Mesenchymal stem cell (in vitro differentiated cells and primary cell): Measurements from ENCODE around the gene PRICKLE2.

ENCODE experiments used
- DNase-seq: peaks from one replicate; pipeline ENCODE4 v3.0.0-alpha.2; 2013
- H2AFZ ChIP-seq: one replicate; pipeline ENCODE4 v1.6.1; 2013; ENCODE audit warnings: low read depth, mild to moderate bottlenecking, control low read depth, inconsistent platforms, low read length, moderate library complexity
- H2AK5ac ChIP-seq: 2 replicates; pipeline ENCODE4 v1.6.1; 2013; ENCODE audit warnings: low read length, moderate library complexity, mild to moderate bottlenecking, inconsistent platforms; ENCODE audit not compliant: severe bottlenecking
- H2BK120ac ChIP-seq: one replicate; pipeline ENCODE4 v1.6.1; 2013; ENCODE audit warnings: low read depth, mild to moderate bottlenecking, inconsistent platforms, low read length, moderate library complexity
- H2BK12ac ChIP-seq, 2 experiments: one replicate each; pipeline ENCODE4 v1.6.1; 2013; ENCODE audit warnings: inconsistent platforms in 2 of 2, low read length in 2 of 2, mild to moderate bottlenecking in 2 of 2, moderate library complexity in 2 of 2, control low read depth in 1 of 2
- H2BK15ac ChIP-seq: one replicate; pipeline ENCODE4 v1.6.1; 2013; ENCODE audit warnings: mild to moderate bottlenecking, low read depth, inconsistent platforms; ENCODE audit not compliant: poor library complexity, severe bottlenecking
- H2BK5ac ChIP-seq: 2 replicates; pipeline ENCODE4 v1.6.1; 2013; ENCODE audit warnings: low read depth, mild to moderate bottlenecking, low read length, control low read depth, inconsistent platforms; ENCODE audit not compliant: poor library complexity, severe bottlenecking
- H3K14ac ChIP-seq, 2 experiments: one replicate each; pipeline ENCODE4 v1.6.1; 2013; ENCODE audit warnings: inconsistent platforms in 2 of 2, low read length in 2 of 2, control low read depth in 1 of 2, mild to moderate bottlenecking in 1 of 2, moderate library complexity in 1 of 2
- H3K18ac ChIP-seq, 2 experiments: one replicate each; pipeline ENCODE4 v1.6.1; 2013; ENCODE audit warnings: inconsistent platforms in 2 of 2, low read length in 2 of 2, control low read depth in 1 of 2, low read depth in 1 of 2, mild to moderate bottlenecking in 1 of 2
- H3K23ac ChIP-seq, 2 experiments: one replicate each; pipeline ENCODE4 v1.6.1; 2013; ENCODE audit warnings: inconsistent platforms in 2 of 2, low read length in 2 of 2, mild to moderate bottlenecking in 2 of 2, moderate library complexity in 2 of 2, control low read depth in 1 of 2
- H3K27ac ChIP-seq: 2 replicates; pipeline ENCODE4 v1.5.1; 2013; ENCODE audit warnings: mild to moderate bottlenecking, moderate library complexity, low read length, control low read depth, inconsistent platforms; ENCODE audit not compliant: poor library complexity, severe bottlenecking
- H3K27me3 ChIP-seq, 2 experiments: 2 replicates each; pipeline versions ENCODE4 v1.6.1 to v1.7.0; 2013; ENCODE audit warnings: low read length in 2 of 2, mild to moderate bottlenecking in 2 of 2, moderate library complexity in 2 of 2, control low read depth in 1 of 2, inconsistent platforms in 1 of 2; ENCODE audit not compliant: control insufficient read depth in 1 of 2, insufficient read depth in 1 of 2
- H3K36me3 ChIP-seq, 2 experiments: 2 replicates each; pipeline versions ENCODE4 v1.6.1 to v1.7.0; 2013; ENCODE audit warnings: low read length in 2 of 2, control low read depth in 1 of 2, inconsistent platforms in 1 of 2, low read depth in 1 of 2, mild to moderate bottlenecking in 1 of 2; ENCODE audit not compliant: insufficient read depth in 2 of 2, control insufficient read depth in 1 of 2
- H3K4ac ChIP-seq, 2 experiments: one replicate each; pipeline ENCODE4 v1.6.1; 2013; ENCODE audit warnings: inconsistent platforms in 2 of 2, low read length in 2 of 2, mild to moderate bottlenecking in 2 of 2, moderate library complexity in 2 of 2, control low read depth in 1 of 2, low read depth in 1 of 2
- H3K4me1 ChIP-seq: 2 replicates; pipeline ENCODE4 v1.6.1; 2013; ENCODE audit warnings: low read depth, low read length, control low read depth; ENCODE audit not compliant: control insufficient read depth, insufficient read depth
- H3K4me2 ChIP-seq: 2 replicates; pipeline ENCODE4 v1.6.1; 2013; ENCODE audit warnings: low read length, mild to moderate bottlenecking, inconsistent platforms; ENCODE audit not compliant: poor library complexity, severe bottlenecking
- H3K4me3 ChIP-seq, 2 experiments: 2 replicates each; pipeline versions ENCODE4 v1.5.1 to v1.7.0; 2013; ENCODE audit warnings: low read length in 2 of 2, mild to moderate bottlenecking in 2 of 2, control low read depth in 1 of 2, low read depth in 1 of 2; ENCODE audit not compliant: insufficient read depth in 1 of 2
- H3K79me1 ChIP-seq: replicated peaks from 2 replicates; pipeline ENCODE4 v1.6.1; 2013; ENCODE audit warnings: mild to moderate bottlenecking, control low read depth, low read length, inconsistent platforms; ENCODE audit not compliant: poor library complexity, severe bottlenecking
- H3K9ac ChIP-seq: 2 replicates; pipeline ENCODE4 v1.7.0; 2013; ENCODE audit warnings: mild to moderate bottlenecking, low read length, moderate library complexity
- H3K9me3 ChIP-seq: 2 replicates; pipeline ENCODE4 v1.7.0; 2013; ENCODE audit warnings: mild to moderate bottlenecking, low read length; ENCODE audit not compliant: control insufficient read depth
- H4K8ac ChIP-seq: one replicate; pipeline ENCODE4 v1.6.1; 2013; ENCODE audit warnings: inconsistent platforms, mild to moderate bottlenecking, low read length, moderate library complexity
- H4K91ac ChIP-seq: one replicate; pipeline ENCODE4 v1.6.1; 2013; ENCODE audit warnings: mild to moderate bottlenecking, low read length, inconsistent platforms
- WGBS: methylation state at CpG from one replicate; pipeline ENCODE4 v1.1.7; 2013; ENCODE audit warnings: mixed read lengths; 5-methylcytosine and 5-hydroxymethylcytosine counted together

PRICKLE2 gene

DNA sequence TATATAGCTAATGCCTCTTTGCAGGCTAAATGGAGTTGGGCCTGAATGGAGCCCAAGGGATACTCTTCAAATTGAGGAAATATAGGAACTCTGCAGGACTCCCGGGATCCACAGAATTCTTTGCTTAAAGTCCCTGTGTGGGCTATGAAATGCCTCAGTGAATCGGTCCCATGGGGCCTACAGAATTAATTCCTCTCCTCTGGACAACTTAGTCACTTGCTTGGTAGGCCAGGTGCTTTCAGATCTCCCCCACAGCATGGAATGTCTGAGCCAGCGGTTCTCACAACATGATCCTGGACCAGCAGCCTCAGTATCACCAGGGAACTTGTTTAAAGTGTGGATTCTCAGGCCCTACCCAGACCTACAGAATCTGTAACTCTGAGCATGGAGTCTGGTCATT, 15.1 kb upstream of the PRICKLE2 start:
- Histone ChIP-seq H3K9ac (no peak overlapping the region), H2BK15ac (peak overlapping the region; percentile 57), H3K14ac (no peak overlapping the region), H3K4me3 (no peak overlapping the region), H3K4ac (no peak overlapping the region), H2BK5ac (peak overlapping the region; percentile 98), H3K4me2 (no peak overlapping the region), H3K79me1 (peaks cover 6% of the 10 kb centered on the region), H4K91ac (peak overlapping the region; percentile 21), H3K23ac (no peak overlapping the region), H3K36me3 (peaks cover 16 to 38% of the 10 kb centered on the region in 2 experiments), H3K27ac (peak overlapping the region; percentile 99), H2AFZ (no peak overlapping the region), H2AK5ac (peak overlapping the region; percentile 100), H3K9me3 (peaks cover 8% of the 10 kb centered on the region), H4K8ac (no peak overlapping the region), H2BK120ac (no peak overlapping the region), H2BK12ac (no peak overlapping the region), H3K27me3 (no peaks in the 10 kb centered on the region), H3K18ac (peak overlapping the region in 1 of 2 experiments; percentile 47), H3K4me1 (peaks cover 20% of the 10 kb centered on the region)
- DNase-seq, result no peak
- WGBS, result 64% methylated on average over 3 of the region's 3 CpGs

DNA sequence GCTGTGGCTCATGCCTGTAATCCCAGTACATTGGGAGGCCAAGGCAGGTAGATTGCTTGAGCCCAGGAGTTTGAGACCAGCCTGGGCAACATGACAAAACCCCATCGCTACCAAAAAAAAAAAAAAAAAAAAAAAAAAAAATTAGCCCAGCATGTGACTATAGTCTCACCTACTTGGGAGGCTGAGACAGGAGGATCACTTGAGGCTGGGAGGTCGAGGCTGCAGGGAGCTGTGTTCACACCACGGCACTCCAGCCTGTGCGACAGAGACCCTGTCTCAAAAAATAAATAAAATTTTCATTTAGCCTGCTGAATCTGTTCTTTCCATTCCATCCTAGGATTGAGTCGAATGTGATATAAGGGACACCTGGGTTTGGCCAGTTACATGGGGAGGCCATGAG, 14.6 kb upstream of the PRICKLE2 start:
- peaks cover 8% of the 10 kb centered on the region for H3K79me1 ChIP-seq
- peaks cover 20% of the 10 kb centered on the region for H3K4me1 ChIP-seq
- no peak overlapping the region for H2AFZ ChIP-seq
- no peak overlapping the region for H3K9ac ChIP-seq
- peaks cover 8% of the 10 kb centered on the region for H3K9me3 ChIP-seq
- H3K36me3 ChIP-seq, result peaks cover 17 to 44% of the 10 kb centered on the region in 2 experiments
- peak overlapping the region; percentile 99 for H3K27ac ChIP-seq
- H3K4me2 ChIP-seq, result no peak overlapping the region
- no peaks in the 10 kb centered on the region for H3K27me3 ChIP-seq
- 100% methylated on average over 3 of the region's 5 CpGs for WGBS
- H2AK5ac ChIP-seq, result peak overlapping the region; percentile 100
- H3K18ac ChIP-seq, result no peak overlapping the region
- DNase-seq, result no peak
- H2BK12ac ChIP-seq, result peak overlapping the region in 1 of 2 experiments; percentile 15
- H3K4ac ChIP-seq, result no peak overlapping the region
- no peak overlapping the region for H3K14ac ChIP-seq
- peak overlapping the region; percentile 51 for H4K8ac ChIP-seq
- H3K23ac ChIP-seq, result no peak overlapping the region
- peak overlapping the region; percentile 98 for H2BK5ac ChIP-seq
- no peak overlapping the region for H2BK15ac ChIP-seq
- H4K91ac ChIP-seq, result no peak overlapping the region
- no peak overlapping the region for H2BK120ac ChIP-seq
- H3K4me3 ChIP-seq, result no peak overlapping the region

DNA sequence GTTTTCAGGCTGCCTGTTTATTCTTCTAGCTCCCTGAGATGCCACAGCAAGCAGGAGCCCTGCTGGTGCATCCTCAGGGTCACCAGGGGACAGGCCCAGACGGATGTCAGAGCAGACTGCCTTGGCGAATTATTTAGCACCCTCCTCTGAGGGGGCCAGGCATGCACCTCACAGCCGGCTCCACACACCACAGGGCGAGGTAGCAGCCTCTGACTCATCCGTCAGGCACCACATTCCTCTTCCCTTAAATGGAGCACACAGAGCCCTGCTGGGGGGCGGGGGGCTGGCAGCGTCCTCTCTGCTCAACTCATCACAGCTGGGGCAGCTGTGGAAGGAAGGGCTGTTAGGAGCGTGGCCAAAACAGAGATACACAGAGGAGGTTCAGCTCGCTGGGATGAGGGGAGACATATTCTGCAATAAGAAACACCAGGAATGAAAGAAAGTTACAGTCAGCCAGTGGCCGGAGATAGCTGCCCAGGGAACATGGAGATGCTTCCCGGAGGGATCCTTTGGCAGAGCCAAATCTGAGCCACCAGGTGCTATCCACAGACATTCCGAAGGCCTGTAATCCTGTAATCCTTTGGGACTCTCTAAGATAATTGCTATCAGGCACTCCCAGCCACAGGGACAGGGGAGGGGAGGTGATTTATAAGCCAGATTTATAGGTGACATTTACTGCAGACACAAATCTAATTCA, 13.9 kb upstream of the PRICKLE2 start:
- Histone ChIP-seq H3K9ac (peak overlapping the region; percentile 59), H3K18ac (peak overlapping the region; percentile 34 to 86), H3K4ac (peak overlapping the region in 1 of 2 experiments; percentile 46), H2BK12ac (no peak overlapping the region), H2AK5ac (peak overlapping the region; percentile 99), H3K4me2 (peak overlapping the region; percentile 32), H3K14ac (peak overlapping the region in 1 of 2 experiments; percentile 4), H2BK120ac (no peak overlapping the region), H3K27me3 (no peaks in the 10 kb centered on the region), H3K23ac (no peak overlapping the region), H3K36me3 (peaks cover 17 to 51% of the 10 kb centered on the region in 2 experiments), H3K9me3 (peaks cover 8% of the 10 kb centered on the region), H2BK15ac (peak overlapping the region; percentile 85), H2BK5ac (peak overlapping the region; percentile 99), H3K4me3 (peak overlapping the region in 1 of 2 experiments; percentile 48), H3K79me1 (peaks cover 8% of the 10 kb centered on the region), H3K4me1 (peaks cover 20% of the 10 kb centered on the region), H4K8ac (no peak overlapping the region), H4K91ac (peak overlapping the region; percentile 36), H2AFZ (no peak overlapping the region), H3K27ac (peak overlapping the region; percentile 100)
- DNase-seq, result peak; percentile 97
- under 1% methylated on average over 12 of the region's 12 CpGs for WGBS

DNA sequence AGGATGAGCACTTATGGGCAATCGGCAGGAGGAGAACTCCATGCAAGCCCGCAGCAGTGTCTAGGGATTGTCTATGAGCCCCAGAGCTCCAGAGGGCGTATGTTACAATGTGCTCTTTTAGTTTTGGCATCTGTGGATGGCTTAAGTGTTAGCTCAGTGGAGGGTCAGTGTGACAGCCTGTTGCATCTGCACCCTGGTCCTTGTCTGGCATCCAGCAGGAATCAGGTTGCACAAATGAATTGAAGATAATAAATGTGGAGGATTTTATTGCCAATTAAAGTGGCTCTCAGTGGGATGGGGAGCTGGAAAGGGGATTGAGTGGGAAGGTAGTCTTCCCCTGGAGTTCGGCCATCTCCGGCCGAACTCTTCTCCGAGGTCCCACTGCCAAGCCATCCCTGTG, 11.8 kb upstream of the PRICKLE2 start:
- no peak overlapping the region for H3K18ac ChIP-seq
- 97% methylated on average over 3 of the region's 7 CpGs for WGBS
- H2BK12ac ChIP-seq, result peak overlapping the region in 1 of 2 experiments; percentile 45
- H3K27me3 ChIP-seq, result no peaks in the 10 kb centered on the region
- H3K9me3 ChIP-seq, result peaks cover 8% of the 10 kb centered on the region
- H2BK5ac ChIP-seq, result peak overlapping the region; percentile 99
- H3K36me3 ChIP-seq, result peaks cover 17 to 56% of the 10 kb centered on the region in 2 experiments
- H2AK5ac ChIP-seq, result peak overlapping the region; percentile 100
- peaks cover 11% of the 10 kb centered on the region for H3K79me1 ChIP-seq
- no peak overlapping the region for H3K23ac ChIP-seq
- H3K9ac ChIP-seq, result no peak overlapping the region
- H2AFZ ChIP-seq, result no peak overlapping the region
- H4K91ac ChIP-seq, result no peak overlapping the region
- DNase-seq, result no peak
- H3K14ac ChIP-seq, result no peak overlapping the region
- no peak overlapping the region for H2BK120ac ChIP-seq
- no peak overlapping the region for H4K8ac ChIP-seq
- no peak overlapping the region for H2BK15ac ChIP-seq
- no peak overlapping the region for H3K4me2 ChIP-seq
- H3K4ac ChIP-seq, result no peak overlapping the region
- H3K4me3 ChIP-seq, result no peak overlapping the region
- H3K4me1 ChIP-seq, result peaks cover 18% of the 10 kb centered on the region
- peak overlapping the region; percentile 100 for H3K27ac ChIP-seq
